RKO (cell line): ENCODE data around the gene MORN5.

Experiments used
- DNase-seq: peaks from one replicate; pipeline ENCODE4 v3.0.0-alpha.2; 2016; ENCODE audit warnings: low spot score

Gene MORN5

GRCh38 chr9:122144836-122145591, 14.7 kb upstream of the MORN5 start:
- DNase-seq: peak; percentile 50

GRCh38 chr9:122145592-122145863, 14.2 kb upstream of the MORN5 start:
- no peak for DNase-seq

- peak; percentile 21 for DNase-seq
Observed at GRCh38 chr9:122151267-122151828, 8.4 kb upstream of the MORN5 start.

- DNase-seq: no peak
Observed at GRCh38 chr9:122155796-122156195, 3.9 kb upstream of the MORN5 start.

GRCh38 chr9:122158202-122158601, 1.5 kb upstream of the MORN5 start:
- DNase-seq: peak; percentile 87

GRCh38 chr9:122159925-122160246, 178 bp downstream of the MORN5 start:
- DNase-seq: no peak

GRCh38 chr9:122162415-122162814, 2.7 kb downstream of the MORN5 start:
- DNase-seq: no peak

GRCh38 chr9:122164286-122164685, 4.6 kb downstream of the MORN5 start:
- no peak for DNase-seq

GRCh38 chr9:122168356-122168755, 8.6 kb downstream of the MORN5 start:
- no peak for DNase-seq

- no peak for DNase-seq
Observed at GRCh38 chr9:122172131-122172530, 12.4 kb downstream of the MORN5 start.

GRCh38 chr9:122173670-122174069, 14.0 kb downstream of the MORN5 start:
- DNase-seq: no peak

GRCh38 chr9:122176916-122177315, 17.2 kb downstream of the MORN5 start:
- no peak for DNase-seq

GRCh38 chr9:122179054-122179689, 19.5 kb downstream of the MORN5 start:
- DNase-seq: no peak

GRCh38 chr9:122179690-122180074, 20.0 kb downstream of the MORN5 start:
- DNase-seq: peak; percentile 33

- peak; percentile 81 for DNase-seq
Observed at GRCh38 chr9:122180633-122181032, 20.9 kb downstream of the MORN5 start.

- DNase-seq: no peak
Observed at GRCh38 chr9:122183501-122183900, 23.8 kb downstream of the MORN5 start.

GRCh38 chr9:122184551-122184950, 24.8 kb downstream of the MORN5 start:
- no peak for DNase-seq

- no peak for DNase-seq
Observed at GRCh38 chr9:122186301-122186700, 26.6 kb downstream of the MORN5 start.

GRCh38 chr9:122186777-122187470, 27.2 kb downstream of the MORN5 start:
- no peak for DNase-seq

- DNase-seq: no peak
Observed at GRCh38 chr9:122188369-122188768, 28.7 kb downstream of the MORN5 start.

GRCh38 chr9:122190597-122191381, 31.1 kb downstream of the MORN5 start:
- peak; percentile 77 for DNase-seq

GRCh38 chr9:122191584-122191983, 31.9 kb downstream of the MORN5 start:
- no peak for DNase-seq
